GM18873 (cell line): Measurements from ENCODE around the gene AGBL1.

Experiments used
- ATAC-seq: cut with Tn5 transposase; IDR thresholded peaks from one replicate; pipeline ENCODE4 v1.9.1; 2021; ENCODE audit warnings: mild to moderate bottlenecking, moderate library complexity, moderate number of reproducible peaks; ENCODE audit not compliant: unreplicated experiment, low FRiP score

AGBL1 gene

DNA sequence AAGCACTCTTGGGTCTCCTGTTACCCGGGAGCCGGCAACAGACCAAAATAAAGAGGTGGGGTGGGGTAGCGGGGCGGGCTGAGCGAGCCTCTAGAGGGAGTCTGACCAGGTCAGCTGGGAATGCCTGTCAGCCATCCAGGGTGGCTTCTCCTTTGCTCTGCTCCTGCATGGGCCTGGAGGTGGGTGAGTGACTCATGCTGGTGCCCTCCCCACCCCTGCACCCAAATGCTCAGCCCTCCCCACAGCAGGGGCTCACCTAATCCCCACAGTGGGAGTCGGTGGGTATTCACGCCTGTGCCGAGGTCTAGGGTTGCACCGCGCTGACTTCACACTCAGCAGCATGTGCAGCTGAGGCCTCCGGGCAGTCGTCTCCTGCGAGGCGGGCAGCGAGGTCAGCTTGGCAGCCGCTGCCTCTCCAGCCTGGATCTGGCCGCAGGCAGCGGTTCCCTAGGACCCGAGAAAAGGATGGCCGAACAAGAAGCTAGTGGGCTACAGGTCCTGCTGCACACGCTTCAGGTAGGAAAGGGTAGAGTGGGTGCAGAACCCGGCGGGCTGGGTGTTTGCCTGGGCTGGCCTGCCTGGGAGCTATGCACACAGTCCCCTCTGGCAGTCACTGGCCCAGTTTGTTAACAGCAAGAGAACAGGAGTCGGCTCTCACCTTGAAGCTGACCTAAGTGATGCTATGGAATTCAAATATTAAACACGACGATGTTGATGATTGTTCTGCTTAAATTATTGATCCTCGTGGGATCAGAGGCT is at the start of gene AGBL1:
AGBL1 (plus strand) TSS at position 364 of the 759 bp plus-strand sequence.
- no peak for ATAC-seq

DNA sequence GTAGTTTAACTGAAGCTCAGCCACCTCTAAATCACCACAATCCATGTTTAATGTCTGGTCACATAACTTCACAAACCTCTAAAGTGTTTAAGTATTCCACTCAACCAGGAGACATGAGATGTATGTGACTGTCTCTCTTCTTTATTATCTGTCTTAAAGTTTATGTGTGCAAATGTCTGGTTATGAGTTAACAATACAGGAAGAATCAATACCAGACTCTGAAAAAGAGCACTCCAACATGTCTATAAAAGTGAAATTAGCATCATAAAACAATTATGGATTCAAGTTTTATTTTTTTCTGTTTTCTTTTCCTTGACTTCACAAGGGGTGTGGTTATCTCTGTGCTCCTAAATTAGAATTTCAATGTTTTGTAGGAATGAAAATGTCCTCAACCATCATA is 44.8 kb upstream of the AGBL1 start:
- no peak for ATAC-seq

DNA sequence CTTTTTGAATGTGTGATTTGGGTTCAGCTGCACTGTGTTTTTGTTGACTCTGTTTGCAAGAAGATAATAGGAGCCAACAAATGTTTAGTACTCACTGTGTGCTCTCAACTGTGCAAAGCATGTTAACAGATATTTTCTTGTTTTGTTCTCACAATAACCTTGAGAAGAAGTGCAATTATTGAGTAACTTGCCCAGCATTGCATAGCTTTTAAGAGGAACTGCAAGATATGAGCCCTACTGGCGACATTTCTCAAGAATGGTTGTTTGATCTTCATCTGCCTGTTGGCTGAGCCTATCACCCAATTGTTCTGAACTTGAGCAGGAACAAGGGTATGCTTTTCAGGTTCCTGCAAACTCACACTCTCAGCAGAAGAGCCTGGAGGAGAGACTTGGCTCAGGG is 43.4 kb upstream of the AGBL1 start:
- ATAC-seq, result no peak

DNA sequence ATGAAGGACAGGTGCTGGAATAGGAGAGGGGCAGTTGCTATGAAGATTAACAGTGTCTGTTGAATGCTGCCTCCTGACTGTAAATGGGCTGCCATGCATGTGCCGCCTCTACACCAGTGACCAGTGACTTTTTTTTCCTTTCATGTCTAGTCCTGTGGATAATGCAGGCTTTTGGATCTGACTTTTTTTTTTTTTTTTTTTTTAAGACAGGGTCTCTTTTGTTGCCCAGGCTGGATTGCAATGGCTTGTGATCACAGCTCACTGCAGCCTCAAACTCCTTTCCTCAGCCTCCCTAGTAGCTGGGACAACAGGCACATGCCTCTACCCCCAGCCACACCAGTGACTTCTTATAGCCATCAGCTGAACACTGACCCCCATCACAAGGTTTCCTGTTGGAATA is 41.2 kb upstream of the AGBL1 start:
- no peak for ATAC-seq

DNA sequence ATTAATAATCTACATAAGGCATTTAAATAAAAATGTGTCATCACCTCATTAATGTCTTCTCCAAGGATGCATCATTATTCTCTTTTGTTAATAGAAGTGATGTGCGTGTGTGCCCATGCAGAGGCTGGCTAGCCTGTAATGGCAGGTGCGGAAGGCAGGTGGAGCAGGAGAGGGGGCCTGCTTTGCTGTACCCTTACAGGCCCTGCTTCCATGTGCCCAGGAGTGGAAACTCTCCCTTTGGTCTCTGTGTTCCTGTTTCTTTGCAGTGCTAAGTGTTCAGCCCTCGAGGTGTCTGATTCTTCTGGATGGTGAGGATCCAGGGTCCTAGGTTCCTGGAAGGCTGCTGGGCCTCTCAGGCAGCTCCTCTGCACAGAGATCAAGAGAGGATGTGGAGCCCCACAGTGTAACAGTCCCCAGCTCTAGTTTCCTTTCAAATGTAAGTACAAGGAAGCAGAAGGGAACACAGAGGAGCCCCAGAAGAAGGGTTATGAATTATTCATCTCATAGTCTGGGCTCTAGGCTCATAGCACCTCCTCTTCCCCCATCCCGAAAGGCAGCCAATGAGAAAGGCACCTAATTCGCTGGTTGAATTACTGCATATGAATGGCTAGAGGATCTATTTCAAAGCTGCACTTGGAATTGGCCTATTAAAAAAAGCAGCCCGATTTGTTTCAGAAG is 39.2 kb upstream of the AGBL1 start:
- no peak for ATAC-seq

DNA sequence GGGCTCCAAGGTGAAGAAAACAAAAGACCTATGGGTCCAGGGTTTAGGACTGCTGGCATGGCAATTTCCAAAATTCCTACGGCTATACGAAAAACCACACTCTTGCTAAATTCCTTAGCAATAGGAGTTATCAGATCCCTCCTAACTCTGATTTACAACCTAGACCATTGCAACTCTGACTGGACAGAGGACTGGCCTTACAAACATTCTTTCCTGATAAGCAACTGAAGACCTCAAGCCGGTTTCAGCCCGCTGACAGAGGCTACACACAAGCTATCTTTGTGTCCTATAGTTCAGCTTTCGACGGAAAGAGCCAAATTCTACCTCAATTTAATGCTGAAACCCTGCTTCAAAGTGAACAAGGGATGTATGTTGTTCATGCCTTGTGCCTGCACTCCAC is 38.3 kb upstream of the AGBL1 start:
- ATAC-seq, result no peak

DNA sequence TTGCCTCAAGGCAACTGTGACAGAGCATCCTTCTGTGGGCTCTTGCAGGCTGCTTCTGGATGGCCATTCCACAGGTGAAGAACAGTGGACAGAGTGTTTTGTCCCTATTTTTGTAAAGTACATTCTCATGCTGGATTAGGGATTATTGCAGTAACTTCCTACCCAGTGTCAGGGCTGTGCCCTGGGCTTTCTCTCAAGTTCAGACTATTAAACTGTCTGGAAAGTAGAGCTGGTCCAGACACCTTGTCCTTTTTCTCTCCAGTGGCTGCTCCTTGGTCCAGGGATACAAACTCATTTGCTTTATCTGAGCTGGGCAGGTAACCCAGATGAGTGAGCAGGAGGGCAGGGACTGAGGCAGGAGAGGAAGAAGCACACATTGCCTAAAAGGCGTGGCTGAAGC is 37.4 kb upstream of the AGBL1 start:
- no peak for ATAC-seq

DNA sequence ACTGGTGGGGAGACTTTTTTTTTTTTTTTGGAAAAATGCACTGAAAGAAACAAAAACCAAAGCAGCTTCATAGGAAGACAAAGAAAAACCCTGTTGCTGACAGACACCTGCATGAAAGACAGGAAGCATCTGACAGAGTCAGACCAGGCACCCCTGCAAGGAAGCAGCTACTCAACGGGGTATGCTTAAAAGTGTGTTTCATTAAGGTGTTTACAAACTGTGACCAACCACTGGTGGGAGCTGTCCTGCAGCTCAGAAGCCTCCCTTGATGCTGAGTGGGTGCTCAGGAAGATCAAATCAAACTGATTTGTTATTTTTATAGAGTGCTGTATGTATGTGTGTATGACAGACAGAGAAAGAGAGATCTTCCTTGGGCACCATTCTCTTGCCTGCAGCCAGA is 34.7 kb upstream of the AGBL1 start:
- ATAC-seq, result no peak

DNA sequence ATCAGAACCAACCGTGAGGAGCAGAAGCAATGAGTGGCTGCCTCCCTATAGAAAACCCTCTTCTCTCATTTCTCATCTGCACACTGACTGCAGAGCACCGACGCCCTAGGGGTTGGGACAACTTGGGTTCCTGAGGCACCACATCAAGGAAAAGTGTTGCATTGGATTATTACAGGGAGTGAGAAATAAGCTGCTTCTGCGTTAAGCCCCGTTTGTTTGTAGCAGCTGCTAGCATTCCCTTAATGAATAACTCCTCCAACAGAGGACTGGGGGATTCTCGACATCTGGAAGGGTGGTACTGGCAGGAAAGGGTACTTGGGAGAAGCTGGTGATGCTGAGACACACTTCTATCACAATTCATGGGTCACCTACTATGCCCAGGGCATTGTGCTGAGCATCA is 25.3 kb upstream of the AGBL1 start:
- ATAC-seq, result no peak

DNA sequence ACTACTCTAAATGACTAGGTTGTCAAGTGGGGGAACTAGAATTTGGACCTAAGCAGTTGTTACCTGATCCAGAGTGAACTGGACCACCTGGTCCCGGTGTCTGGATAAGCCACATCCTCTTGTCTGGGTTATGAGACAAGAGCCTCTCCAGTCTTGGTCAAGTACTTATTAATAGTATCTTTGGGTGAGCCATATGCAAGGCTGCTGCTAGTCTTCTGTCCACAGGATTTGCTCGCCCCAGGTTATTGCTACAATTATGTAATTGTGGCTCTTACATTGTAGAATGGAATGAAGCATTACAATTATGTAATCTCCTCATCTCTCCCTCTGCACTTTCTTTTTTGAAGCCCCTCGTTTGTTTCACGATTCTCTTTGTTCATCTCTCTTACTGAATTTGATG is 24.0 kb upstream of the AGBL1 start:
- no peak for ATAC-seq

DNA sequence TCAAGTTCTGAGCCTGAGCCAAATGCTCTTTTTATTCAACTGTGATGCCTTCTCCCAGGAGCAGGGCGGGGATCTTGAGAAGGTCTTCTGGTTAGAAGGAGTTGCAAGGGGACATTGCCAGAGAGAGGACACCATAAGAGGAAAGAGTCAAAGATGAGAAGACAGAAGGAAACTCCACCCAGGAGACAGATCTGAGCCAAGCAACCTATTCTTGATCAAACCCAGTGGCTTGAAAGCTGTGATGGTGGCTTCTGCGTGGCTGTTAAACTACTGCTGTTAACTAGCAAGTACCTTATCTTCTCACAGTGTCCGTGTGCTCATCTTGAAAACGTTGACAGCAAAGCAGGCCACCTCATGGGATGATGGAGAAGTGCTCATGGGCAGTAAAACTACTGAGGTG is 19.8 kb upstream of the AGBL1 start:
- ATAC-seq, result no peak

DNA sequence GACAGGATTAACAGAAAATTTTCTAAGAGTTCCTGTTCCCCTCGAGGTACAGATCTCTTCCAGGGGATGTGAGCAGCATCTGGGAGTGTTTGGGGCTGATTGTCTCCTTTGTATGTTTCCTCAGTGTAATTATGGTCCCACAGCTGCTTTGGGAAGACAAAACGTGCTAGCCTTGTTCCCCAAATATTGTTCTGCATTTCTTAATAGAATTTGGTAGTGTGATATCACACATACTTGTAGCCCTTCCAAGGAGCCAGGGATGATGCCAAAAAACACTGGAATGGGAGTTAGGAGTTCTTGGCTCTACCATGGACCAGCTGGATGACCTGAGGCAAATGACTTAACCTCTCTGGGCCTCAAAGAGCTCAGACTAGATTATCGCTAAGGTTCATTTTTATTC is 19.0 kb upstream of the AGBL1 start:
- no peak for ATAC-seq

DNA sequence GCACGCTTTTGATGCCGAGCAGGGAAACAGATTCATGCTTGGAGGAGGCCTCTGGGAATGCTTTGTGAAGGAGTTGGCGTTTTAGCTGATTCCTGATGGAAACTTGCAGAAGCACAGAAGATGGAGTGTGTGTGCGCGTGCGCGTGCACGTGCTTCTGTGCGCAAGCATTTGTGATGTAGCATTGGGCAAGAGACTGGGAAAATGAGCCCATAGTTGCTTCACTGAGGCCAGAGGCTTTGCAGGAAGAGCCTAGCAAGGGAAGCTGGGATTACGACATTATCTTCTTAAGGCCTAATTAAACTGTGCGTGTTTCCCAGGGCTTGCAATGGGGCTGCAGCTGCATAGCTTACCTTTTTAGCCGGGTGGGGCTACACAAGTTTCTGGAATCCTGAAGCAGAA is 18.1 kb upstream of the AGBL1 start:
- ATAC-seq, result no peak

DNA sequence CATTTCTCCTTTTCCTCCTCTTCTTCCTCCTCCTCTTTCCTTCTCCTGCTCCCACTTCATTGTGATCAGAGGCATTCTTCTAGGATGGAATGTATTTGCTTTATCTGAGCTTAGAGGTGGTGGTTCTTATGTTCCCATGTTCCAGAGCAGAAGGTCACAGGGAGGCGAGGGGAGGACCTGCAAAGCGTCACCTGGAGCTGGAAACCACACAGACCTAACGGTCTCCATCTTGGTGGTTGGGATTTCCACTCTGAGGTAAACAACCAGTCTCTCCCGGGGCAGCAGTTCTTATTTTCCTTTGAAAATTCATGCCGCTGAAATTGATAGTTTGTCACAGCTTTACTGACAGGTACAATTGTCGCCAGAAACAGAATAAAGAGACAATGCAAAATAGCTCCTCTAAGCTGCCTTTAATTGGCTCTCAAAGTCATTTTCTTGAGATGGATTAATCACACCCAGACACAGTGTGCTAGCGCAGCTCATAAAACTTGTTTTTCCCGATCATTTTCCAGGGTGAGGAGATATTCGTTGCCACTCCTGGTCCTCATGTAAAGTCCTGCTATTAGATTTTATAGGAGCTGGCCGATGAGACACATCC is 16.9 kb upstream of the AGBL1 start:
- no peak for ATAC-seq

DNA sequence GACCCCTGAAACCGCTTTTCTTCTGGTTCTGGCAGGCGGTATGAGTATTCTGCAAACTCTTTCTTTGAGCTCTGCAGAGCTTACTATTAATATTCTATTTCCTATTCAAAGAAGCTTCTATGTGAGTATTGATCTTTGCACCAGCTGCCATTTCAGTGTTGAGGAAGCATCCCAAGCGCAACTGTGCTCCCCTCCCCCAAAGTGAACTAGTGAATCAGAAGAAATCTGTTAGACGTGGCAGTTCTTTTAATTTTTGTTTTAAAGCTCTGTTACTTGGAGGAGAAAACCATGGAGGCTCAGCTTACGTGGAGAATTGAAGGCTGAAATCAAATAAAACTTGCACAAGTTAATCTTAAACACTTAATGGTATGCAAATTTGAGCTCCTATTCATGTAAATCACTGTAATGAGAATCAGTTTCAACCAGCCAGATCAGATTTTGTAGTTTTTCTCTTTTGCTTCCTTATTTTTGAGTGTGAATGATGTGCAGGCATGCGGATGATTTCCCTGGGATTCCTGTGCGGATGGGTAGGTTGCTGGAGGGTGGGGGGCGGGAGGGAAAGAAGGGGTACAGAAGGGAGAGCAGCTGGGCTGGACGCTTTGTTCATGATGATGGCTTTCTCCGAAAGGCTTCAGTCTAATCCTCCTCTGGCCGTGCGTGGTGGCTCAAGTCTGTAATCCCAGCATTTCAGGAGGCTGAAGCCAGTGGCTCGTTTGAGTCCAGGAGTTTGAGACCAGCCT is 16.1 kb upstream of the AGBL1 start:
- no peak for ATAC-seq

DNA sequence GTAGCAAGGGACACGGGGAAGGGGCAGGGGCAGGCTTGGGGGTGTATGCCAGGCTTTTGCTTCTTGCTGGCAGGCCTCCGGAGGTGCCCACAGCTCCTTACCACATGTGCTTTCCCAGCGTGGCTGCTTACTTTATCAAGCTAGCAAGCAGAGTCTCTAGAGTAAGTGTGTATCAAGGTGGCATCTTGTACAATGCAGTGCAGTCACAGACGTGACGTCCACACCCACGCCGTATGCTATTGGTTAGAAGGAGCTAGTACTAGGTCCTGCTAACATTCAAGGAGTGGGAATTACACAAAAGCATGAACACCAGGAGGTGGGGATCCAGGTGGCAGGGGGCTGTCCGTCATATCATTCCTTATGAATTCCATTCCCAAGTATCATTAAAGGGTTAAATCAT is 15.3 kb upstream of the AGBL1 start:
- ATAC-seq, result no peak

DNA sequence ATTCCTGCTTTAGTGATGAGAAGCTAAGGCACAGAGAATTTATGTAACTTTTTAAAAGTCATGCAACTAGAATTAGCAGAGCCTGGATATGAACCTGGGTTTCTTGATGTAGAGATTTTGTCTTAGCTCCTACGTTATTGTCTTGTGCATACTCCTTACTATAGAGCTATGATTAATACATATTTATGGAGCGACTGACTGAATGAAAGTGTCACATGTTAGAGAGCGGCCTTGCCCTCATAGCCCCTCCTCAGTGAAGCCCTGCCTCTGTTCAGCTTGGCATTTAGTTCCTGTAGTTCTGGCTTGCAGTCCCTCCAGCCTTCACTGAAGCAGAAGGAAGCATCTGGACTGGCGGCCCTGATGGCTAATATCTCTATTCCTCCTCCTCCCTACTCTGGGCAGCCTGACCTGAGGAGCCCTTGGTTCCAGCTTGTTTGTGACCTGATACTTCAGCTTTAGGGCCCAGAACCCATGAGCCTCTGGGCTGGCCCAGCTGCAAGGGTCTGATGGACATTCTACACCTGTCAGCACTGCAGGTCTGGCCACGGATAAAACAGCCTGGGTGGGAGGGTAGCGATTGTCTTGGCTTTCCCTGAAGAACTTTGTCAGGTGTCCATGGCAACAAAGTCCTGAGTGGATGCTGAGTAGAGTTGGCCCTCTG is 13.4 kb upstream of the AGBL1 start:
- no peak for ATAC-seq

DNA sequence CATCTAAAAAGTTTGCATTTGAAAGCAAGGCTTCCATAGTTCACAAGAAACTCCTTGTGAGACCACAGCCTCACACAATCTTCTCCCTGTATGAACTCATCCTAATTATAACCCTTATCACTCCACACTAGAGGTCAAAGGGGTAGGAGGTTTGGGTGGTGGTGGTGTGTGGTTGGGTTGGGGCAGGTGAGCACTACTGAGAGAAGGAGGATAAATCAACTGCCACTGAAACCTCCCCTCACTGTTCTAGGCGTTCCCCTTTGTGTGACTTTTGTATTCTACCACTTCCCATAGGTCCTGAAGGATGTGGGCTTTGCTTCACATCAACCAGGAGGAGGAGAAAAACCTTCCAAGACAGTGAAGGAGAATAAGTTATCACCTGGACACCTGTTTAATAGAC is 6.4 kb upstream of the AGBL1 start:
- no peak for ATAC-seq

DNA sequence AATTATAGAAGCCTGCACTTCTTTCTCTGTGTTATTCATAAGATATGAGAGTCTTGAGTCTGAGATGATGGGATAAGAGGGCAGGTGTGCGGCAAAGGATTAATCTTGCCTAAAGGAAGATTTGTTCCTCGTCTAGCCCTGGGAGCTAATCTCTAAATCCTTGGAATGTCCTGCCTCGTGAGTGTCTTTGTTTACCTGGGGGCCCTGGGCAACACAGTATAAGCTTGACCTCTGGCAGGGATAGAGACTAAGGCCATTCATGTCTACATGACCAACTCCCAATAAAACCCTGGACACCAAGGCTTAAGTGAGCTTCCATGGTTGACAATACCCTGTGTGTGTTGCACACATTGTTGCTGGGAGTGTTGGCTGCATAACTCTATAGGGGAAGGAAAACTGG is 3.2 kb upstream of the AGBL1 start:
- no peak for ATAC-seq

DNA sequence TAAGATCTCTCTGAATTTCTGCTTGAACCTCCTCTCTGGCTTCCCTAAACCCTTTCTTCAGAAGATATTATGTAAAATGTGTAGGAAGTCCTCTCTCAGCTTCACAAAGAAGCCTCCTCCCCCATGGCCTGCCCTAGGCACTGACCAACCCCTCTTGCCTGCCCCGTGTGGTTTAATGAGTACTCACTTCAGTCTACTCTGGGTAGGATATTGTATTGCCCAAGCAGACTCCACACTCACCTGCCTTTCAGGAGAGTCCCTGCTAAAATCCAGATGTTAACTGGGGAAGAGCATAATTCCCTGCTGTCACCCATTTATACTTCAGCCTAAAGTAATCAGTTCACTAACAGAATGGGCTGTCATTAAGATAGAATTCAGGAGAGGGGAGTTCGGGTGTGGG is 2.6 kb upstream of the AGBL1 start:
- no peak for ATAC-seq

DNA sequence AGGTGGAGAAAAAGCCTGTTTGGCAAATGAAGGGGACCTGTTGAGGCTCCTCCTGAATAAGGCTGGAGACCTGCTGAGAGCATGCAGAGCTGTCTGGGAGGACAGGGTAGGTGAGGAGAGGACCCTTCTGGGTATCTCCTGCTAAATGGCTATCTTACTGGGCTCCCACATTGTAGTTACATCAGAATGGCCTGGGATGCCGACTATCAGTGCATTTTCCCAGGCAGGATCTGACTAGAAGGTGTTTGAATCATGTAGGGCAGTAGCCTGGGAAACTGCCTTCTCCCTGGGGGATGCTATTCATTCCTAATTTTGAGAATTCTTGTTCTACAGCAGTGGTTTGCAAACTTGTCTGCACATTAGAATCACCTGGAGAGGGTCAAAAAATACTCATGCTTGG is 631 bp downstream of the AGBL1 start:
- ATAC-seq, result no peak
